Central memory CD4-positive, alpha-beta T cell (primary cell): ENCODE data around the gene BCAT1.
"Not testable (repeated sequence)": the region's sequence is repeated elsewhere in the genome, so short reads cannot be mapped to it uniquely, and the experiment has no call there.

ENCODE experiments used
- DNase-seq: peaks from one replicate; pipeline ENCODE4 v3.0.0; 2022

Gene BCAT1

DNA sequence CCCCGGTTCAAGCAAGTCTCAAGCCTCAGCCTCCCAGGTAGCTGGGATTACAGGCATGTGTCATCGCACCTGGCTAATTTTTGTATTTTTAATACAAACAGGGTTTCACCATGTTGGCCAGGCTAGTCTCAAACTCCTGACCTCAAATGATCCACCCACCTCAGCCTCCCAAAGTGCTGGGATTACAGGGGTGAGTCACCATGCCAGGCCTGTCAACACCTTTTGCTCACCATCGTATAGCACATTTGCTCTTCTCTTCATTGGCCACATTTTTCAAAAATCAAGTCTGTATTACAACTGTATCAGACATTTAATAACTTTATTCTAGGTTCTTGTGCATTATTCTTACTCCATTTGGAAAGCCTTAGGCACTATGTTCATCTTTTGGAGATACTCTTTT, 50.3 kb downstream of the BCAT1 start:
- DNase-seq = no peak

GRCh38 chr12:24898185-24898584, 50.7 kb downstream of the BCAT1 start:
- DNase-seq = no peak

DNA sequence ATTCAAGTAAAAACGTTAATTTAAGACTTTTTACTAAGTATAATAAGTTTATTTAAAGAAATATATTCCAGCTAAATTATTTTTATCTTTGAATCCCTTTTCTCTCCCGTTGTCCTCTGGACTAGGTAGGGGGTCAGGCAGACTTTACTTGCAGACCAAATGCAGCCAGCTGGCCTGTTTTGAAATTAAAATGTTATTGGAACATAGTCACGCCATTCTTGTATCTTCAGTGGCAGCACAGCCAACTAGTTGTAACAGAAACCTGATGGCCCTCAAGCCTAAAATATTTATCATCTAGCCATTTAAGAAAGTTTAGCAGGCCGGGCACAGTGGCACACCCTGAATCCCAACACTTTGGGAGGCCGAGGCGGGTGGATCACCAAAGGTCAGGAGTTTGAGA, 52.7 kb downstream of the BCAT1 start:
- DNase-seq = no peak

DNA sequence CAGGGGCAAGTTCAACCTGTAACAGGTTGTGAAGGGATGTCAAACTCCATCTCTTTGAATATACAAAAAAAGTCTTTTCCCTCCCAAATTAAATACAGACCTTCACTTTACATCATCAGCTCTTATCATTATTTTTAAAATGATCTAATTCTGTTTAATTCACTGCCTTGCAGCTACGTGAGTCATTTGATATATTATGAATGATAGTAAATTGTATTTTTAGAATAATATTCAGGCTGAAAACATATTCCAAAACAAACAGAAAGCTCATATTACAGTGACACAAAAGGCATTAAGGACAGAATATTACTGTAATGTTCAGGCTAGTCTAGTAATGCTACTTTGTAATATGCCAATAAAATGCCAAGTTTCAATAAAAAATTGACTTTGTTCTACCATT, 53.3 kb downstream of the BCAT1 start:
- DNase-seq = no peak

- DNase-seq = no peak
These were observed 54.0 kb downstream of the BCAT1 start for GRCh38 chr12:24894879-24895278.

DNA sequence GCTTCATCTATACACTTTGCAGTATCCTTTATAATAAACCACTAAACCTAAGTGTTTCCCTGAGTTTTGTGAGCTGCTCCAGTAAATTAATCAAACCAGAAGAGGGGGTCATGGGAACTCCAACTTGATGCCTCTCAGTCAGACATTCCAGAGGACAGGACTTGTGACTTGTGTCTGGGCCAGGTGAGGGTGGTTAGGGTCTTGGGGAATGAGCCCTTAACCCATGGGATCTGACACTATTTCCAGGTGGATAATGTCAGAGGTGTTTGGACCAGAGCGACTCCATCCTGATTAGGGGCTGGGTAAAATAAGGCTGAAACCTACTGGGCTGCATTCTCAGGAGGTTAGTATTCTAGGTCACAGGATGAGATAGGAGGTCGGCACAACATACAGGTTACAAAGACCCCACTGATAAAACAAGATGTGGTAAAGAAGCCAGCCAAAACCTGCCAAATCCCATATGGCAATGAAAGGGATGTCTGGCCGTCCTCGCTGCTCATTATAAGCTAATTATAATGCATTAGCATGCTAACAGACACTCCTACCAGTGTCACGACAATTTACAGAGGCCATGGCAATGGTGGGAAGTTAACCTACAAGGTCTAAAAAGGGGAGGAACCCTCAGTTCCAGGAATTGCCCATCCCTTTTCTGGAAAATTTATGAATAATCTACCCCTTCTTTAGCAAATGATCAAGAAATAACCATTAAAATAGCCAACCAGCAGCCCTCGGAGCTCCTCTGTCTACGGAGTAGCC, 58.7 kb downstream of the BCAT1 start:
- no peak for DNase-seq

GRCh38 chr12:24889411-24889810, 59.5 kb downstream of the BCAT1 start:
- no peak for DNase-seq

DNA sequence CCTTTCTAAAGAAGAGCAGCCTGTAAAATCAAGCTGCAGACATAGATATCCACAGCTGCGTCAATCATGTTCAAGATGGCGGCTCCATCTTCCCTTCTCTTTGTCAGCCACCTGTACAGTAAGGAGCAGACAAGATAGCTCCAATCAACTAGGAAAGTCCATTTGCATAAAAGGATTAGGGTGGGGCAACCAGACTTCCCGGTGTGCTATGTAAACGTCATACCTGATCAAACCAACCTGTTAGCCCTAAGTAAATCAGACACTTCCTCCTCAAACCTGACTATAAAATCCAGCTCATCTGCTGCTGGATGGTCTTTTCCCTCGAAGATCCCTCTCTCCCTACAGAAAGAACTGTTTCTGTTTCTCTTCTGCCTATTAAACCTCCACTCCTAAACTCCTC, 60.1 kb downstream of the BCAT1 start:
- DNase-seq = no peak

- no peak for DNase-seq
These were observed 64.0 kb downstream of the BCAT1 start for GRCh38 chr12:24884911-24885310.

DNA sequence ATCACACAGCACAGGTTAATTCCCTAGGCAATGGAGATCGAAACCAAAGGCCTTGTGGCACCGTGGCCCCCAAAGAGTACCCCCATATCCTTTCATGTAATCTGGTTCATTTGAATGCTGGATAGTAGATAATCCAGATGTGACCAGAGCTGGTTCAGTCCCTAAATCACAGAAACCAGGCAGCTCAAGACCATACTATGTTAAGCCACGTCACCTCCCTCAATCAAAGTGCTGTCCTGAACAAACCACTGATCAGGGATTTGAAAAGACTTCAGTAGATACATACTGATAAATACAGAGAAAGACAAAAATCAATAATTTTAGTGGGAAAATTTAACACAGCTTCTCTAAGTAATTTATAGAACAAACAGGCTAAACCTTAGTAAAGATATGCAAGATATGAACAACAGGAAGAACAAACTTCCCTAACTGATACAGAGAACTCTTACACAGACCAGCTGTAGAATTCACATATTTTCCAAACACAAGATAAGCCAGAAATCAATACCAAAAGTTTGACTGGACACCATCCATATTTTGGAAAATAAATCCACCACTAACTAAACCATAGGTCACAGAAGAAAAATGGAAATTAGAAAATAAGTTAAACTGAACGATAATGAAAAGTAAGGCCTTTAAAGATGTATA, 67.1 kb downstream of the BCAT1 start:
- DNase-seq = no peak

DNA sequence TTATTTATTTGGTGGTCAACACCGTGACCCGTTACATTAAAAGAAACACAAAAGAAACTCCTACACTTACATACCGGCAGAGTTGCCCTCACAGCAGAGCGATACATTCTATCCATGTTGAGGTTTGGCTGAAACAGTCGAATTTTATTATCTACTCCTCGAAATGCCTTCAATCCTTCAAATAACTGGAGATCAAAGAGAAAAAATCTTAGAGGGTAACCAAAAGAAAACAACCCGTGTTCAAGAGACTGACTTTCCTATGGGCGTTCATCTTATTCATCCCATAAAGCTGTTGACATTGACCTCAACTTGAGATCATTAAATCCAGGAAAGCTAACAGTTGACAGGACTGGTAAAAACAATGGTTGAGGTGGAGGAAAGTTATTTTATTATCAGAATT, 67.7 kb downstream of the BCAT1 start:
- no peak for DNase-seq

DNA sequence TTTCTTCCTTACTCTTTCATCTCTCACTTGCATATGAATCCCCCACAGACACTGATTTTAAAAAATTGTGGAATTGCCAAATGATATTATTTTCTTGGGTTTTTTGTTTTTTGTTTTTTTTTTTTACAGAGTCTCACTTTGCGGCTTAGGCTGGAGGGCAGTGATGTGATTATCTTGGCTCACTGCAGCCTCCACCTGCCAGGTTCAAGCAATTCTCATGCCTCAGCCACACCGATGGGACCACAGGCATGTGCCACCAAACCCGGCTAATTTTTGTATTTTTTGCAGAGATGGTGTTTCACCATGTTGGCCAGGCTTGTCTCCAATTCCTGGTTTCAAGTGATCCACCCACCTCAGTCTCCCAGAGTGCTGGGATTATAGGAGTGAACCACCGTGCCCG, 68.2 kb downstream of the BCAT1 start:
- DNase-seq = no peak

GRCh38 chr12:24879644-24880043, 69.3 kb downstream of the BCAT1 start:
- no peak for DNase-seq

- no peak for DNase-seq
These were observed 73.9 kb downstream of the BCAT1 start for GRCh38 chr12:24875014-24875413.

- no peak for DNase-seq
These were observed 76.7 kb downstream of the BCAT1 start for GRCh38 chr12:24872211-24872610.

DNA sequence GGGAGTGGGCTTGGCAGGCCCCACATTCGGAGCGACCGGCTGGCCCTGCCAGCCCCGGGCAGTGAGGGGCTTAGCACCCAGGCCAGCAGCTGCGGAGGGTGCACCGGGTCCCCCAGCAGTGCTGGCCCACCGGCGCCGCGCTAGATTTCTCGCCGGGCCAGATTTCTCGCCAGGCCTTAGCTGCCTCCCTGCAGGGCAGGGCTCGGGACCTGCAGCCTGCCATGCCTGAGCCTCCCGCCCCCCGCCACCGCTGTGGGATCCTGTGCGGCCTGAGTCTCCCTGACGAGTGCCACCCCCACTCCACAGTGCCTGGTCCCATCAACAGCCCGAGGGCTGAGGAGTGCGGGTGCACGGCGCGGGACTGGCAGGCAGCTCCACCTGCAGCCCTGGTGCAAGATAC, 82.8 kb downstream of the BCAT1 start:
- not testable (repeated sequence) for DNase-seq

DNA sequence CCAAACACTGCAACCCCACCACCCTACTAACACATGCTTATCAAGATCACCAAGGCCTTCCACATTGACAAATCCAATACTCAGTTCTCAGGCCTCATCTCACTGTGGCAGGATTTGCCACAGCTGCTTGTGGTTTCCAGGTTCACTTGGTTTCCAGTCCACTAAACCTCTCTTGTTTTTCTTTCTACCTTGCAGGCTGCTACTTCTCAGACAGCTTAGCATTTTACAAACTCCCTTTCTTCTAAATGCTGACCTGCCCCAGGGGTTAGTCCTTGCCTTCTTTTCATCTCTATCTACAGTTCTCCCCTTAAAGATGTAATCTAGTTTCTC, 84.1 kb downstream of the BCAT1 start:
- DNase-seq = no peak

DNA sequence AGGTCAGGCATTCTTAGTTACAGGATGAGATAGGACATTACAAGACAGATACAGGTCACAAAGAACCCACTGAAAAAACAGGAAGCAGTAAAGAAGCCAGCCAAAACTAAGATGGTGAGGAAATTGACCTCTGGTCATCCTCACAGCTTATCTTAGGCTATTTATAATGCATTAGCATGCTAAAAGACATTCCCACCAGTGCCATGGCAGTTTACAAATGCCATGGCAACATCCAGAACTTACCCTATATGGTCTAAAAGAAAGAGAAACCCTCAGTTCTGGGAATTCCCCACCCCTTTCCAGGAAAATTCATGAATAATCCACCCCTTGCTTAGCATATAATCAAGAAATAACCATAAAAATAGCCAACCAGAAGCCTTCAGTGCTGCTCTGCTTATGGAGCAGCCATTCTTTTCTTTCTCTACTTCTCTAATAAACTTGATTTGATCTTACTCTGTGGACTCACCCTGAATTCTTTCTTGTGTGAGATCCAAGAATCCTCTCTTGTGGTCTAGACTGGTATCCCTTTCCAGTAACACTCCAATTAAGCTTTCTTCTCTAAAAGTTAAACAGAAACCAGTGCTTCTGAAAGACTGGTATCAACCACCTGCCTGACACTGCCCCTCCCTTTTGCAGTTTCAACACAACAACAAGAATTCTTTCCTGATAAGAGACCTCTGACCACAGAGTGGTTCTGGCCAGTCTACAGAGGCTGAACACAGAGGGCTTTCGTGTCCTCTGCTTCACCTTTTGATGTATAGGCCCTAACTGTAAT, 86.9 kb downstream of the BCAT1 start:
- no peak for DNase-seq

- no peak for DNase-seq
These were observed 88.4 kb downstream of the BCAT1 start for GRCh38 chr12:24860546-24860945.

DNA sequence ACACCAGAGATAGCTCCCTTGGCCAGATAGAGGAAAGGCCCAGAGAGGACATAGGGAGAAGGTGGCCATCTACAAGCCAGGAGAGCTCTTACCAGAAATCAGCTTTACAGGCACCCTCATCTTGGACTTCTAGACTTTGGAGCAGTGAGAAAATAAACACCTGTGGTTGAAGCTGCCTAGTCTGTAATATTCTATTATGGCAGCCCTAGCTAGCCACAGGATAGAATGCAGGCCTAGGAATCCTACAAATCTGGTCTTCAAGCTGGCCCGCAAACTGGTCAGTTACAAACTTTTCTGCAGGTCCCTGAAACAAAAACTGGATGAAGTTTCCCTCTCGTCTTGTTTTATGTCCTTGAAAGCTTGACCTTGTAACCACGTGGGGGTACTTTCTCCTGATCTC, 92.4 kb downstream of the BCAT1 start:
- DNase-seq = no peak

- DNase-seq = no peak
These were observed 94.0 kb downstream of the BCAT1 start for GRCh38 chr12:24854908-24855307.

- no peak for DNase-seq
These were observed 94.9 kb downstream of the BCAT1 start for GRCh38 chr12:24854017-24854416.

- no peak for DNase-seq
These were observed 95.3 kb downstream of the BCAT1 start for GRCh38 chr12:24853588-24853987.

DNA sequence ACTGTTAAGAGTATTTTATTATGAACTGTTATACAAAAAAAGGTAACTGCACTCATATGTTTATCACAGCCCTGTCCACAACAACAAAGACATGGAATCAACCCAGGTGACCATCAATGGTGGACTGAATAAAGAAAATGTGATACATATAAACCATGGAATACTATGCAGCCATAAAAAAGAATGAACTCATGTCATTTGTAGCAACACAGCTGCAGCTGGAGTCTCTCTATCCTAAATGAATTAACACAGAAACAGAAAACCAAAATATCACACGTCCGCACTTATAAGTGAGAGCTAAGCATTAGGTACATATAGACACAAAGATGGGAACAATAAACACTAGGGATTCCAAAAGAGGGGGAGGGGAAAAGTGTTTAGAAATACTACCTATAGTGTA, 95.8 kb downstream of the BCAT1 start:
- DNase-seq = no peak
